Suprapubic skin (tissue), 4 donors: ENCODE measurements around the gene STRIP2. TPM values are rescaled to one million over a fixed set of nuclear protein-coding genes. Genes with fewer than 3 reads are reported as not detected.

ENCODE experiments used
- DNase-seq, 2 donors: peaks; one replicate each; pipeline ENCODE4 v3.0.0-alpha.2; 2019; ENCODE audit warnings: low spot score in 2 of 2
- H3K27ac ChIP-seq: fragments of 200-600 bp; sonication (generic); one replicate; pipeline ENCODE4 v1.5.1; 2019
- H3K27me3 ChIP-seq: fragments of 200-600 bp; sonication (generic); one replicate; pipeline ENCODE4 v1.5.1; 2019
- H3K36me3 ChIP-seq: fragments of 200-600 bp; sonication (generic); one replicate; pipeline ENCODE4 v1.5.1; 2019
- H3K4me1 ChIP-seq: fragments of 200-600 bp; sonication (generic); one replicate; pipeline ENCODE4 v1.5.1; 2019
- H3K4me3 ChIP-seq: fragments of 200-600 bp; sonication (generic); one replicate; pipeline ENCODE4 v1.5.1; 2019; ENCODE audit warnings: mild to moderate bottlenecking
- H3K9me3 ChIP-seq: fragments of 200-600 bp; sonication (generic); one replicate; pipeline ENCODE4 v1.5.1; 2019
- EP300 ChIP-seq: sonication (generic); formaldehyde crosslinking; IDR thresholded peaks from one replicate; pipeline ENCODE4 v1.6.1; 2017; ENCODE audit warnings: antibody characterized with exemption
- POLR2A ChIP-seq, 2 donors: fragments of 450-650 bp; IDR thresholded peaks; one replicate each; pipeline ENCODE4 v1.6.1; 2017; ENCODE audit warnings: antibody characterized with exemption in 2 of 2, mild to moderate bottlenecking in 2 of 2, moderate library complexity in 2 of 2
- POLR2AphosphoS5 ChIP-seq, 3 donors: sonication (generic); formaldehyde crosslinking; IDR thresholded peaks; one replicate each; pipeline ENCODE4 v1.6.1; 2017; ENCODE audit warnings: antibody characterized with exemption in 3 of 3
- WGBS: methylation state at CpG from one replicate; pipeline ENCODE4 v1.1.5; 2018; 5-methylcytosine and 5-hydroxymethylcytosine counted together
- total RNA-seq, 4 donors: library from RNA; depleted of rRNA; stranded (reverse); fragments of >200 nt; gene quantifications; one replicate each; pipeline ENCODE4 v1.1.0, GENCODE V29; 2016
- TF ChIP-seq, protein P1 (sequence below), 2 donors: fragments of 200-600 bp in 1 of 2; fragments of 450-650 bp in 1 of 2; sonication (generic) in 1 of 2; IDR thresholded peaks; one replicate each; pipeline ENCODE4 v1.5.1; 2016 to 2019; ENCODE audit warnings: antibody characterized with exemption in 2 of 2, mild to moderate bottlenecking in 1 of 2, moderate library complexity in 1 of 2

STRIP2 gene
- total RNA-seq, 4 donors from 2014 or later, result 0.23 to 1.6 (median 0.69) TPM

DNA sequence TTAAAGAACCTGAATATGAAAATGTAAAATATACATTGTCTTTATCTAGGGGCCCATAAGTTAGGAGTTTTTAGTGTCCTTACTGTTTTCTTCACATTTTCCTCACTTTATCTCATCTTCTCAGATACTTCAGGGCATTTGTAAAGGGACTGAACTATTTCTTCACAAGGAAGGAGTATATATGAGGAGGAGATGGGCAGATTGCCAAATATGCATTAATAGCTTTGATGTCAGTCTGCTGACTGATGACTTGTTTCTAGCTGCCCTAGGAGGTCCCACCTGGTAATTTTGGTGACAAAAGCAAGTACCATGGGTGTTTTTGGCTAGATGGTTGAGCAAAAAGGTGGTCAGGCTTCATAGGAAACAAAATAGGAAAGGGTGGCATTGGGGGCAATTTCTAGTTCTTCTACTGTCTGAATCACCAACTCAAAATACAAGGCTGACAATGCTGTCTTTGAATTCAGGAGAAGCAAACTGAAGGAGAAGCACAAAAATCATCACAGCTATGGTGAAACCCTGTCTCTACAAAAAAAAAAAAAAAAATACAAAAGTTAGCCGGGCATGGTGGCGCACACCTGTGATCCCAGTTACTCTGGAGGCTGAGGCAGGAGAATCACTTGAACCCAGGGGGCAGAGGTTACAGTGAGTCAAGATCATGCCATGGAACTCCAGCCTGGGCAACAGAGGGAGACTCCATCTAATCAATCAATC lies 10.4 kb upstream of the STRIP2 start:
- H3K36me3 ChIP-seq, result peaks cover 40% of the 10 kb centered on the region
- no peaks in the 10 kb centered on the region for H3K4me1 ChIP-seq
- TF ChIP-seq, protein P1, sequence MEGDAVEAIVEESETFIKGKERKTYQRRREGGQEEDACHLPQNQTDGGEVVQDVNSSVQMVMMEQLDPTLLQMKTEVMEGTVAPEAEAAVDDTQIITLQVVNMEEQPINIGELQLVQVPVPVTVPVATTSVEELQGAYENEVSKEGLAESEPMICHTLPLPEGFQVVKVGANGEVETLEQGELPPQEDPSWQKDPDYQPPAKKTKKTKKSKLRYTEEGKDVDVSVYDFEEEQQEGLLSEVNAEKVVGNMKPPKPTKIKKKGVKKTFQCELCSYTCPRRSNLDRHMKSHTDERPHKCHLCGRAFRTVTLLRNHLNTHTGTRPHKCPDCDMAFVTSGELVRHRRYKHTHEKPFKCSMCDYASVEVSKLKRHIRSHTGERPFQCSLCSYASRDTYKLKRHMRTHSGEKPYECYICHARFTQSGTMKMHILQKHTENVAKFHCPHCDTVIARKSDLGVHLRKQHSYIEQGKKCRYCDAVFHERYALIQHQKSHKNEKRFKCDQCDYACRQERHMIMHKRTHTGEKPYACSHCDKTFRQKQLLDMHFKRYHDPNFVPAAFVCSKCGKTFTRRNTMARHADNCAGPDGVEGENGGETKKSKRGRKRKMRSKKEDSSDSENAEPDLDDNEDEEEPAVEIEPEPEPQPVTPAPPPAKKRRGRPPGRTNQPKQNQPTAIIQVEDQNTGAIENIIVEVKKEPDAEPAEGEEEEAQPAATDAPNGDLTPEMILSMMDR (IDR thresholded peaks at IDR 0.05), result no peak
- TF ChIP-seq POLR2A (IDR thresholded peaks at IDR 0.05) (no peak), EP300 (no peak), POLR2AphosphoS5 (IDR thresholded peaks at IDR 0.05) (no peak)
- 95% methylated on average over 2 of the region's 2 CpGs for WGBS
- H3K27ac ChIP-seq, result no peak overlapping the region
- no peaks in the 10 kb centered on the region for H3K27me3 ChIP-seq
- no peaks in the 10 kb centered on the region for H3K9me3 ChIP-seq
- no peak for DNase-seq
- no peak overlapping the region for H3K4me3 ChIP-seq

DNA sequence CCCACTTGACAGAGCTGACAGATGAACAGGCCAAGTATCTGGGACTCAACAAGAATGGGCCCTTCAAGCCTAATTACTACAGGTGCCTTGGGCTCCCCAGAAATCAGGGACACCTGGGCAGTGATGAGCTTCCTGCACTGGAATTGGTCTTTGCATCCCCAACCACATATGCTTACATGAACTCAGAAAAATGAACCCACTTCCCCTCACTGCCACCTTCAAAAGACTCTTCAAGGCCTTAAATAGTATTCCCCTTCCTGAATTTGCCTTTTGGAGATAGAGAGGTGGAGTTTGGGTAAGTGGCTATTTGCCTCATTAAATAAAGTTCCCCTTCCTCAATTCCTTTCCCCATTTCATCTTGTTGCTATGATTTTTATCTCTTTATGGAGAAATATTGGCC lies 7.8 kb upstream of the STRIP2 start:
- TF ChIP-seq EP300 (no peak), POLR2AphosphoS5 (IDR thresholded peaks at IDR 0.05) (no peak), POLR2A (IDR thresholded peaks at IDR 0.05) (no peak)

DNA sequence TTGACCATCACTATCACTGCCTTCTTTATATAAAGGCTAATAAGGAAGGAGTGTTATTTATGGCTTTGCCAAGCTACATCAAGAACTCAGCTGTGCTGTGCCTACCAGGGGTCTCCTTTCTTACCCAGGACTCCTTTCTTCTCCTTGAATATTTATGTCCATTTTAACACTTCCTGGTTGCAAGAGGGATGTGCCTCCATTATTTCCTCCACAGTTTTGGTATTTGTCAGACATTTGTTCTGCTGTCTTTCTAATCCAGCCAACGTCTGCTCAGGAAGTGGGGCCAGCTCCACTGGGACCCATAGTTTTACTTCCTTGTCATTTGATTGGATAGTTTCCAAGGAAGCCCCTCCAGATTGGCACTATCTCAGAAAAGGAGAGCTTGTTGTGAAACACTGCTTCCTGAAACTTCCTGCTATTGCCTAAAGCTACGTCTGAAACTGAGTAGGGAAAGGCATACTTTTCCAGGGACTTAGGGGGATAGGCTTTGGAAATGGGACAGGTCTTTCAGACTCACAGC lies 6.6 kb upstream of the STRIP2 start:
- peaks cover 30% of the 10 kb centered on the region for H3K36me3 ChIP-seq
- 42% methylated on average over 2 of the region's 2 CpGs for WGBS
- no peak overlapping the region for H3K27ac ChIP-seq
- TF ChIP-seq POLR2A (IDR thresholded peaks at IDR 0.05) (no peak), EP300 (no peak), POLR2AphosphoS5 (IDR thresholded peaks at IDR 0.05) (no peak)
- TF ChIP-seq, protein P1 (IDR thresholded peaks at IDR 0.05), result no peak
- H3K4me3 ChIP-seq, result no peak overlapping the region
- no peaks in the 10 kb centered on the region for H3K27me3 ChIP-seq
- H3K9me3 ChIP-seq, result no peaks in the 10 kb centered on the region
- no peak for DNase-seq
- no peaks in the 10 kb centered on the region for H3K4me1 ChIP-seq

More for the DNA sequence above, 7.8 kb upstream of the STRIP2 start:
- Histone ChIP-seq H3K9me3 (no peaks in the 10 kb centered on the region), H3K4me1 (no peaks in the 10 kb centered on the region), H3K36me3 (peaks cover 34% of the 10 kb centered on the region), H3K27me3 (no peaks in the 10 kb centered on the region), H3K27ac (no peak overlapping the region), H3K4me3 (no peak overlapping the region)
- no peak for DNase-seq

DNA sequence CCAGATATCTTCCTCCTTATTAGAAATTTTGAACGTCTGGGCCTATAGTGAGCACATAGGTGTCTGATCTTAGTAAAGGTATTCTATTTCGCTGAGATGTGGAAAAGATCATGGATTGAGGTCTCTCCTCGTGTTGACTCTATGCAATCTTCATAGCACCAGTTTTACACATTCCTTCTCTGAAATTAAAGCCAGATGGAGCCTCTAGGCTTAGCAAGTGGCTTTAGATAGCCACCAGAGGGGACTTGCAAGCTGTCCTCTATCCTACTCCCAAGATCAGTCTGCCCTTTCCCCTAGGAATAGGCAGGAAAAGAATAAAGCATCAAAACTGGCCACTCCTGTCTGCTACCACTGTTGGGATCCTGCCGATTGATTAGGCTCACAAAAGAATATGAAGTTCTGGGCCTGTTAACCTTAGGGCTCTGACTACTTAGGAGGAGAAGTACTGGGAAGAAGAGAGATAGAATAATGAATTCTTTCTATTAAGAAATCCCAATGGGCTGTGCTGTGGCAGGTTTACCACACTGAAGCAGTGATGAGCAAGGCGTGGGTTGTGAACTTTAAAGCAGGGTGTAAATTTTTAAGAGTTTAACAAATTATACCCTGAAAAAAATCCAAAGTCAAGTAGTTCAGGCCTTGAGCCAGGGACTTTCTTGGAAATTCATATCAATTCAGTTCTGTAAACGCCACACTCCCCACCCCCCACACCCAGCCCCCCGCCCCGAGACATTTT lies 2.2 kb upstream of the STRIP2 start:
- peaks cover under 1% of the 10 kb centered on the region for H3K36me3 ChIP-seq
- H3K4me3 ChIP-seq, result no peak overlapping the region
- H3K4me1 ChIP-seq, result peaks cover 15% of the 10 kb centered on the region
- peaks cover 13% of the 10 kb centered on the region for H3K27me3 ChIP-seq
- TF ChIP-seq, protein P1 (IDR thresholded peaks at IDR 0.05), result no peak
- TF ChIP-seq POLR2AphosphoS5 (IDR thresholded peaks at IDR 0.05), result no peak
- no peak for TF ChIP-seq POLR2A (IDR thresholded peaks at IDR 0.05)
- no peak for TF ChIP-seq EP300
- no peaks in the 10 kb centered on the region for H3K9me3 ChIP-seq
- WGBS, result 67% methylated on average over 8 of the region's 8 CpGs
- DNase-seq, result no peak
- H3K27ac ChIP-seq, result no peak overlapping the region

DNA sequence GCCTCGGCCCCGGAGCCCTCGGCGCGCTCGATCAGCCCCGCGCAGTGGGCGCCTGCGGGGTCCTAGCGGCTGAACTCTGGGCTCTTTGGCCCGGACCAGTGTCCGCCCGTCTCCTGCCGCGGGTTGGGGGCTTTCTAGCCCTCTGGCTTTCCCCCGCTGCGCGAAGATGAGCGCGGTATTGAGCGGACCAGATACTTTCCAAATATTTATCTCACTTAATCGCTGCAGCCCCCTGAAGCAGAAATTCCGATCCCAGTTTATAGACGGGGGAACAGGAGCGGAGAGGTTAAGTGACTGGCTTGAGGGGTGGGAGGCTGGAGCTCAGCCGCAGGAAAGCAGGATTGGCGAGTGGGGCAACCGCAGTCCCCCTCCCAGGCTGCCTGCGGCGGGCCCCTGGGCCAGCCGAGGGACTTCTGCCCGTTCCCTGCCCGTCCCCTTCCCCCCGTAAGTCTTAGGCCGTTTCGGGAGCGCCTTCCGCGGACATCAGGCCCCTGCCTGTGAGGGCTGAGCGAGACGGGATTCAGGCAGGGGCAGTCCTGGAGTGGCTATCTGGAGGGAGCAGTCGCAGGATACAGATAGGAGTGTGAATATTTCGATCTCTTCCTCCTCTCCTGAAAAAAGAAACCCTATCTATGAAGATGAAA lies 565 bp downstream of the STRIP2 start:
- WGBS, result under 1% methylated on average over 30 of the region's 44 CpGs
- Histone ChIP-seq H3K4me1 (peaks cover 15% of the 10 kb centered on the region), H3K4me3 (peak overlapping the region; percentile 71), H3K27me3 (peaks cover 13% of the 10 kb centered on the region), H3K27ac (no peak overlapping the region), H3K36me3 (no peaks in the 10 kb centered on the region), H3K9me3 (no peaks in the 10 kb centered on the region)
- TF ChIP-seq EP300, result no peak
- no peak for TF ChIP-seq POLR2AphosphoS5 (IDR thresholded peaks at IDR 0.05)
- TF ChIP-seq, protein P1 (IDR thresholded peaks at IDR 0.05), result no peak
- TF ChIP-seq POLR2A (IDR thresholded peaks at IDR 0.05), result no peak
- no peak for DNase-seq
